HG02884 (cell line): ENCODE measurements around the gene ARPC1A.
A peak's percentile ranks its signal among the peaks of the same experiment; 100 is the strongest.
"Not testable (repeated sequence)": the region's sequence is repeated elsewhere in the genome, so short reads cannot be mapped to it uniquely, and the experiment has no call there.

Experiments used
- ATAC-seq: cut with Tn5 transposase; IDR thresholded peaks from one replicate; pipeline ENCODE4 v1.9.1; 2021; ENCODE audit warnings: mild to moderate bottlenecking, moderate library complexity; ENCODE audit not compliant: unreplicated experiment

Gene ARPC1A

DNA sequence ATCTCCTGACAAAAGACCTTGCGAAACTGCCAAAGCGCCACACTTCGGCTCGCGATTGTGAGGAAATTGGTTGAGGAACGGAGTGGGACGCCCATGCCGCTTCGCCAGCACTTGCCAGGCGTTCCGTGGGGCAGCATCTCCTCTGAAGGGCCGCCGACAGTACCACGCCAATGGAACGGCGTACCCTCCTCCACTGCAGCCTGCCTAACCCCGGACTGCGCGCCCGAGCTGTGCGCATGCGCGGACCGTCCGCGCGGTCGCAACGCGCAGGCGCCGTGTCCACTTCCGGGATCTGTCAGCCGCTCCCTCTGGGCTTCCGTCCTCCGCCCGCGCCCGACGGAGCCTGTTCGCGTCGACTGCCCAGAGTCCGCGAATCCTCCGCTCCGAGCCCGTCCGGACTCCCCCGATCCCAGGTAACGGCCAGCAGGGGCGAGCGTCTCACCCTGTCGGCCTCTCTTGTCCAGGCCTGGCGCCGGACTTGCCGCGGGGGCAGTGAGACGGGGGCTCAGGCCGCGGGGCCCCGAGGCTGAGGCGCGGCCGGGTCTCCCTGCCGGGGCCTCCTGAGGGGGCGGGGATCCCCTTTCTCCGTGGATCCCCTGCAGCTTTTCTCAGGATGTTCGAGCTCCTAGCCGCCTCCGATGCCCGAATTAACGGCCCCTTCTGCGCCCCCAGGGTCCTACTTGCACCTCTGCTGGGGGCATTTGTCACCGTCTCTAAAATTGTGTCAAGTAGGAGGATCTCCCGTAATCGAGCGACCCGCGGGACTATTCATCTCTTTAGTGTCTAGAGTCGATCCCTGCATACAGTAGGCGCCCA is at the start of gene ARPC1A:
Gene ARPC1A, plus strand, starts transcription at position 307 of the 816 bp plus-strand sequence. CDS start 7,456 bp downstream, outside the sequence.
- peak; percentile 82 for ATAC-seq

DNA sequence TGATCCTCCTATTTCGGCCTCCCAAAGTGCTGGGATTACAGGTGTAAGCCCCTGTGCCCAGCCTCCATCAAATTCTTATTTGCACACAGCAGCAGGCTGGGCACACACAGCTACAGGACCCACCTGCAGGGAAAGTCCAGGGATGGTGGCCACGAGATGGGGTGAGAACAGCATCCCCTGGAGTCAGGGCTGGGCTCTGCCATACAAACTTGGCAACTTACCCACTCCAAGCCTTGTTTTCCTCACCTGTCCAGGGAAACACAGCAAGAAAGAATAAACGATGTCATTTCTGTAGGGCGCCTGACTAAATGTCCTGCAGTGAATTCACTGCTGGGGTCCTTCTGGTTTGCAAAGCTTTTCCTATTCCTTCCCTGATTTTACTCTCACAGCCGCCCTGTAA is 47.5 kb upstream of the ARPC1A start:
- ATAC-seq: no peak

DNA sequence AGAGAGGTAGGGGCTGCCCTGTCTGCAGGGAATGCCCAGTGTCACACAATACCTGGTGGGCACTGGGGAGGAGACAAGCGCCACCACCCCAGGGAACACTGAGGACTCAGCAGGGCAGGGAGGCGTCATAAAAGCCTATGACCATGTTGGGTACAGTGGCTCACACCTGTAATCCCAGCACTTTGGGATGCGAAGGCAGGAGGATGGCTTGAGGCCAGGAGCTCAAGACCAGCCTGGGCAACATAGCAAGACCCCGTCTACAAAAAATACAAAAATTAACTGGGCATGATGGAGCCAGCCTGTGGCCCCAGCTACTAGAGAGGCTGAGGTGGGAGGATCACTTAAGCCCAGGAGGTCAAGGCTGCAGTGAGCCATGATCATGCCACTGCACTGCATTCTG is 41.5 kb upstream of the ARPC1A start:
- not testable (repeated sequence) for ATAC-seq

DNA sequence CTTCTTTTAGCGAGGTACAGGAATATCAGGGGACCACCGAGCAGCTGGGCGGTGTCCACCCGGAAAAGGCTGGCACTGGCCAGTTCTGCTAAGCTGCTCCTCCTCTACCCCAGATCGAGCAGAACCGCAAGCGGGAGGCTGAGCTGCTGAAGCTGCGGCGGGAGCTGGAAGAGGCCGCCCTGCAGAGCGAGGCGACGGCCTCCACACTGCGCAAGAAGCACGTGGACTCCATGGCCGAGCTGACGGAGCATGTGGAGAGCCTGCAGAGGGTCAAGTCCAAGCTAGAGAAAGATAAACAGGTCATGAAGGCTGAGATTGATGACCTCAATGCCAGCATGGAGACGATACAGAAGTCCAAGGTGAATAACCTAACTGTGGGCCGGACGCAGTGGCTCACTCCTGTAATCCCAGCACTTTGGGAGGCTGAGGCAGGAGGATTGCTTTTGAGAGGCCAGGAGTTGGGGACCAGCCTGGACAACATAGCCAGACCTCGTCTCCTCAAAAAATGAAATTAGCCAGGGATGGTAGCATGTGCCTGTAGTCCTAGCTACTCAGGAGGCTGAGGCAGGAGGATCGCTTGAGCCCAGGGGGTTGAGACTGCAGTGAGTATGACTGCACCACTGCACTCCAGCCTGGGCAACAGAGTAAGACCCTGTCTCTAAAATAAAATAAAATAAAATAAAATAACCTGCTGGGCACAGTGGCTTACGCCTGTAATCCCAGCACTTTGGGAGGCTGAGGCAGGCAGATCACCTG is 37.7 kb upstream of the ARPC1A start:
- no peak for ATAC-seq

DNA sequence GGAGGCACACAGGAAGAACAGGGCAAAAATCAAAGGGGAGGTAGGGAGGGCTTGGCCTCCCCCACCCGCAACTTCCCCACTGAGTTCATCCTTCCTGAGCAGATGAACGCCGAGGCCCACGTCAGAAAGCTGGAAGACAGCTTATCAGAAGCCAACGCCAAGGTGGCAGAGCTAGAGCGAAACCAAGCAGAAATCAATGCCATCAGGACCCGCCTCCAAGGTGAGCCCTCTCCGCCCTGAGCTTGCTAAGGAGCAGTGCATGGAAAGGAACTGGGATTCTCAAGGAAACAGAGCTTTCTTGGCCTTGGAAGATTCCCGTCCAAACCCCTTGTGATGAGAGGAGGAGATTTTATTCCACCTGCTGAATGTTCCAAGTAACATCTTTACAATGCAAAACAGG is 36.5 kb upstream of the ARPC1A start:
- no peak for ATAC-seq

DNA sequence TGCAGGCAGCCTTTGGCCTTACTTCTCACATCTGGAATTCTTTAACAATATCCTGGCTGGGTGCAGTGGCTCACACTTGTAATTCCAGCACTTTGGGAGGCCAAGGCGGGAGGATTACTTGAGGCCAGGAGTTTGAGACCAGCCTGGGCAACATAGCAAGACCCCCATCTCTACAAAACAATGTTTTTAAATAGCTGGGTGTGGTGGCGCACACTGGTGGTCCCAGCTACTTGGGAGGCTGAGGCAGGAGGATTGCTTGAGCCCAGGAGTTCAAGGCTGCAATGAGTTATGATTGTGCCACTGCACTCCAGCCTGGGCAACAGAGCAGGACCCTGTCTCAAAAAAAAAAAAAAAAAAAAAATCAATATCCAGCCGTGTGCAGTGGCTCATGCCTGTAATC is 35.5 kb upstream of the ARPC1A start:
- not testable (repeated sequence) for ATAC-seq

DNA sequence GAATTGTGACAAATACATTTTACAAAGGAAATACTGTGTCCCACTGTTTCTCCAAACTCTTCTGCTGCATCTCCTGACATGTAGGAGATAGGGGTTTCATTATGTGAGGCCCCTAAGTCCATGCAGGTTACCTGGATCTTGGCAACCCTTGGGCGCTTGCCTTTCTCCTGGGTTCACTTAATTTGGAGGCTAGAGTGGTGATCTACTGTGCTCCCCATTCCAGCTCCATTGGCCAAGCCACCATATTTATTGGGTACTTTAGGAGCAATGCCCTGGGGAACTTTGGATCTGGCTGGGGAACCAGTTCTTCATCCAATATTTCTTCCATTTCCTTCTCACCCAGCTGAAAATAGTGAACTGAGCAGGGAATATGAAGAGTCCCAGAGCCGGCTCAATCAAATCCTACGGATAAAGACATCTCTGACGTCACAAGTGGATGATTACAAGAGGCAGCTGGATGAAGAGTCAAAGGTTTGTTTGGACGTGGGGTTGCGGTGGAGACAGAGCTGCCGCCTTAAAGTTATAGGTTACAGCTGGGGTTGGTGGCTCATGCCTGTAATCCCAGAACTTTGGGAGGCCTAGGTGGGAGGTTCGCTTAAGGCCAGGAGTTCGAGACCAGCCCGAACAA is 34.6 kb upstream of the ARPC1A start:
- ATAC-seq: no peak

DNA sequence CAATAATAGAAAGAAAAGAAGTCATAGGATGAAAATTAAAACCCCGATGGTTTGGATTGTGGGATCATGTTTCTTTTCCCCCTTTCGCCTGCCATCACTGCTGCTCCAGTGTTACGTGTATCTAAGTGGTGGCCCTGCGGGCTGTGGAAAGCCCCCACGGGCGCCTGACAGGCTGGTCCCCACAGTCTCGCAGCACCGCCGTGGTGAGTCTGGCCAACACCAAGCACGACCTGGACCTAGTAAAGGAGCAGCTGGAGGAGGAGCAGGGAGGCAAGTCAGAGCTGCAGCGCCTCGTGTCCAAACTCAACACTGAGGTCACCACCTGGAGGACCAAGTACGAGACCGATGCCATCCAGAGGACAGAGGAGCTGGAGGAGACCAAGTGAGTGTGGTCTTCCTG is 33.6 kb upstream of the ARPC1A start:
- no peak for ATAC-seq

DNA sequence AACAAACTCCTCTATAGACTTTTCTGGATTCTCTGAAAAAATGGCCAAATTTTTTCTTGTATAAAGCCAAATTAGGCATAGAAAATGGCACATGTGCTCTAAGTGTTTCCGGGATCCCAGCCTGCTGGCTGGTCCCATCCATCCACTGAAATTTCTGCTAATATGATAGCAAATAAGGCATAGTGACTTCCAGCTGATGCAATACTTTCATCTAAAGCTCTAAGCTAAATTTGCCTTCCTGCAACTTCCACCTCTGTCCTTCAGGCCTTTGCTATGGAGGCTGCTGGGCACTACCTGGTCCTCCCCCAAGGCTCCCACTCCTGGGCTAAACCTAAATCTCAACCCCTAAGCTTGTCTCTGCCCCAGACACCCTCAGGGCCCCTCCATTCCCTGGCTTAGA is 32.5 kb upstream of the ARPC1A start:
- no peak for ATAC-seq

DNA sequence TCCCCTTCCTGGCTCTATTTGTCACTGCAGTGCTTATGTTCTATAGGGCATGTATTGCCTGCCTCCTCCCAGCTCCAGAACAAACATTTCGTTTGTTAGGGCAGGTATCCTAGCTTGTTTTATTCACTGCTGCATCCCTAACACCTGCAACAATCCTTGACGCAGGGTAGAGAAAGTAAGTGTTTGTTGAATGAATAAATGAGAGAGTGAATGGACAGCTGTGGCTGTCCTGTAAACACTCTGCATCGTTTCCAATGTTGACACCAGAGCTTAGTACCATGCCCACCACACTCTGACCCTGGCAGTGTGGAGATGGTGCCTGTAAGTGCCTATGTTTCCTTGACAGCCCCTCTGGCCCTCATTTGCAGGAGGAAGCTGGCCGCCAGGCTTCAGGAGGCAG is 32.0 kb upstream of the ARPC1A start:
- ATAC-seq: no peak

DNA sequence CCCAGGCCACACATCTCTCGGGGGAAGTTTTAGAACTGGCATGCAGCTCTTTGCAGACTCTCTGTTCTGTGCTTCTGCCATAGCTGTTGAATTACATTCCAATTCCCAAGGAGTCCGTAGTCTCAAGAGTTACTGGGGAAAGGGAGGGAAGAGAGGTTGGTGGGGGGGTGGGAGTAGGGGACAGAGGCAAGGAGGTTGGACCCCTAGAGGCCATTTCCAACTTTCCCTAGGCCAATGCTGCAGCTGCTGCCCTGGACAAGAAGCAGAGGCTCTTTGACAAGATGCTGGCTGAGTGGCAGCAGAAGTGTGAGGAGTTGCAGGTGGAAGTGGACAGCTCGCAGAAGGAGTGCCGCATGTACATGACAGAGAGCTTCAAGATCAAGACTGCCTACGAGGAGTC is 29.2 kb upstream of the ARPC1A start:
- ATAC-seq: no peak

DNA sequence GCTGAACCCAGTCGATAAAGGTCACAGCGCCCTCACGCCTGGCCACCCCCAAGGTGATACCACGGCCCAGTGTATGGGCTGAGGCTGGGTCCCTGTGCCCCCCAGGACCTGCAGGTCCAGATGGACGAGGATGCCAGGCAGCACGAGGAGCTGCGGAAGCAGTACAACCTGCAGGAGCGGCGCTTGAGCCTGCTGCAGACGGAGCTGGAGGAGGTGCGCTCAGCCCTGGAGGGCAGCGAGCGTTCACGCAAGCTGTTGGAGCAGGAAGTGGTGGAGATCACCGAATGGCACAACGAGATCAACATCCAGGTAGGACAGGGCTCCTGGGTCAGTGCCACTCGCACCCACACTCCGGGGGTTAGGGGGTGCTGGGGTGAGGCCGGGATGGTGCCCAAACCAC is 24.2 kb upstream of the ARPC1A start:
- no peak for ATAC-seq

DNA sequence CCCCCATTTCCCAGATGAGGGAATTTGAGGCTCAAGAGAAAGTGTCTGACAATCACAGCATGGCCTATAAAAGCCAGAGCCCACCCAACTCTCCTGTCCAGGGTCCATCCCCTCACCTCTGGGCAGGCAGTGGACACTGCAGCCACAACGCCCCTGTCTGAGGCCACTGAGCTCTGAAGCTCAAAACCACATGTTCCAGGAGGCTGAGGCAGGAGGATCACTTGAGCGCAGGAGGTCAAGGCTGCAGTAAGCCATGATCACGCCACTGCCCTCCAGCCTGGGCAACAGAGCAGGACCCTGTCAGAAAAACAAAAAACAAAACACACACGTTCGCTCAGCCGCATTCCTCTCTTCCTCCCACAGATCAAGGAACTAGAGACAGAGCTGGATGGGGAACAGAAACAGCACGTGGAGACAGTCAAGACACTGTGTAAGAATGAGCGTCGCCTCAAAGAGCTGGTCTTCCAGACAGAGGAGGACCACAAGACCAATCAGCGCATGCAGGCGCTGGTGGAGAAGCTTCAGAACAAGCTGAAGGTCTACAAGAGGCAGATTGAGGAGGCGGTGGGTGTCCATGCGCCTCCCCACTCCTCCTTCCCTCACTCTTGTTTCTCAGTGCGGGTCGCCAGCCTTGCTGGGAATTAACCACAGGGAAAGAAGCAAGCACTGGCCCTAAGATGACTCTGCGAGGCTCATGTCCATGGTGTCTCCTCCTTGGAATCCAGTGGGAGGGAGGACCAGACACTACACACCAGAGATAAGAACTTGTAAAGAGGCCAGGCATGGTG is 20.0 kb upstream of the ARPC1A start:
- ATAC-seq: no peak

DNA sequence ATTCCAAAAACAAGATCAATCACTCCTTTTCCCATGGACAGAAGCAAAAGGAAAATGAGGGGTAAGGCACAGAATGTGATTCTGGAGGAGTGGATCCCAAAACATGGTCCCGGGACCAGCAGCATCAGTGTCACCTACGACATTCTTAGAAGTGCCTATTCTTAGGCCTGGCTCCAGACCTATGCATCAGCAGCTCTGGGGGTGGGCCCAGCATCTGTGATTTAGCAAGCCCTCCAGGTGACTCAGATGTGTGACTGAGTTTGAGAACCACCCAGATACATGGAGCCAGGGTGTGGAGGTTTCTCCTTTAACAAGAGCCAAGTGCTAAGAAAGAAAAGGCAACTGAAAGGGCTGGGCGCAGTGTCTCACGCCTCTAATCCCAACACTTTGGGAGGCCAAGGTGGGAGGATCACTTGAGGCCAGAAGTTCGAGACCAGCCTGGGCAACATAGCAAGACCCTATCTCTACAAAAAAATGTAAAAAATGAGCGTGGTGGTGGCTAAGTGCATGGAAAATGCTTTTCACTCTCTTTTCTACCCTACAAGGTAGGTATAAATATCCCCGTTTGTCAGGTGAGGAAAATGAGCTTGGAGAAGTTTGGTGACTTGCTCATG is 17.1 kb upstream of the ARPC1A start:
- no peak for ATAC-seq

DNA sequence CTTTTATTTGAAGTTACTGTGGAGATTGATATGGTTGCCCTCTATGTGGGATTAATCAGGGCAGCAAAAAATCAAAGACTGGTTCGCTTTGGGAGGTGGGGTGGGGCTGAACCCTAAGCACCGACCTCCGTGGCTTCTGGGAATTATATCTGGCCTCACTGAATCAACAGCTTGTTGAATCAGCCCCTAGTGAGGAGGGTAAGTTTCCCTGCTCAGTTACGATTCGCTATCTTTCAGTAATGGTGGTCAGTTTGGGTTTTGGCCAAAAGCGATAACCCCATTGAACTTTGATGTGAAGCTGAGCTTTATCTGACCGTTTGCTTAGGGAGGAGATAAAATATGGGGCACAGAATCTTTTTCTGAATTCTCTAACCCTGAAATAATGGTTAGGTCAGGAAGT is 16.6 kb upstream of the ARPC1A start:
- no peak for ATAC-seq

DNA sequence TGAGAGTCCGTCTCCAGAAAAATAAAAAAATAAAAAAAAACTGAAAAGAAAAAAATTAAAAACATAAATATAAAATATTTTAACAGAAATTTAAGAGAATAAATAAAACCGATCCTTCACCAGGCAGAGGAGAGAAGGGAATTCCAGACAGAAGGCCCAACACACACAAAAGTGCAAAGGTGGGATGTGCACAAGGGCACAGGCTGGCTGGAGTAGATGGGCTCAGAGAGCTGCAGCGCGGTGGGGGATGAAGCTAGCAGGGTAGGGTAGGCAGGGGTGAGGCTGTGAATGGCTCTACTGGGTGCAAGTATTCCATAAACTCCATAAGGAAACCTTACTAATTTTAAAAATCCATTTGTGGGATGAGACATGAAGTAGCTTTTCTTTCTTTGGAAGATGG is 15.7 kb upstream of the ARPC1A start:
- no peak for ATAC-seq

DNA sequence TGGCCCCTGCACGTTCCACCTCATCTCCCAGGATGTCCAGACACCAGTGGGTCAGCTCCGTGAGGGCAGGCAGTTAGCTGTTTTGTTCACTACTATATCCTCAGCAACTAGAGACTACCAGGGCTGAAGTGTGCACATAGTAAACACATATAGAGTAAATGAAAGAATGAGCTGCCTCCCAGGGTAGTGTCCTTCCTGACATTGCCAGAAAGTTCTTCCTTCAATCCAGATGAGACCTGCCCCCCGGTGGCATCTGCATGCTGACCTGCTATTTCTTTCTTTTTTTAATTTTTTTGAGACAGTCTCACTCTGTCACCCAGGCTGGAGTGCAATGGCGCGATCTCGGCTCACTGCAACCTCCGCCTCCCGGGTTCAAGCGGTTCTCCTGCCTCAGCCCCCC is 14.0 kb upstream of the ARPC1A start:
- no peak for ATAC-seq

DNA sequence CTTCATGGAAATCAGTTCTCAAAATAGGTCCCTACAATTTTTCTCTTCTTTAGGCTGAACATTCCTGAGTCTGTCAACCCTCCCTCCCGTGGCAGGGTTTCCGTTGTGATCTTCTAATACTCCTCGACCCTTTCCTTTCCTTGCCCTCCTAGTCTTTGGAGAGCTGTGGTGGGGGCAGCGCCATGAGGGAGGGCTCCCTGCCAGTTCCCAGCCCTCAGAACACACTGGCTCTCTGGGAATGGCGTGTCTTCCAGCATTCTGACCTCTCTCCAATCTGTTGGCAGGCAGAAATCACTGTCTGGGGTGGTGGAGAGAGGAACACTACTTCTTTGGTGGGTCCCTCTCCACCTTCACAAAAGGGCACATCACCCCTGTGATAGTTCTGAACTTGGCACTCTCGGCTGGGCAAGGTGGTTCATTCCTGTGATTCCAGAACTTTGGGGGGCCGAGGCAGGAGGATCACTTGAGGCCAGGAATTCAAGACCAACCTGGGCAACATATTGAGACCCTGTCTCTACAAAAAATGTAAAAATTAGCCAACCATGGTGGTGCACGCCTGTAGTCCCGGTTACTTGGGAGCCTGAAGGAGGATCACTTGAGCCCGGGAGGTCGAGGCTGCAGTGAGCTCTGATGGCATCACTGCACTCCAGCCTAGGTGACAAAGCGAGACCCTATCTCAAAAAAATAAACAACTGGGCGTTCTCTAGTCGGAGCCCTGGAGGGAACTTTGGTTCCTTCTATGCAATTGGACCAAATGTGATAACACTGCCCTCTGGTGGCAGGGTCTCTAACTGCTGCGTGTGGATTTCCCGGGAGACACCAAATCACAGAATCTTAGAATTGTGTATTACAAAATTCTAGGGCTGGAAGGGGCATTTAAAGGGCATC is 13.1 kb upstream of the ARPC1A start:
- no peak for ATAC-seq

DNA sequence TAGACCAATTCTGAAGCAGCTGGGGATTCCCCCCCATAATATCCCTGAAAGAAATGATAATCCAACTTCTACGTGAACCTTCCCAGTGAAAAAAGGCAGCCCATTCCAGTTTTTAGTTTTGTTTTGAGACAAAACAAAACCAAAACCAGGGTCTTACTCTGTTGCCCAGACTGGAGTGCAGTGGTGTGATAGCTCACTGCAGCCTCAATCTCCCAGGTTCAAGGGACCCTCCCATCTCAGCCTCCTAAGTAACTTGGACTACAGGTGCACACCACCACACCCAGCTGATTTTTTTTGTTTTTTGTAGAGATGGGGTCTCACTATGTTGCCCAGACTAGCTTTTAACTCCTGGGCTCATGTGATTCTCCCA is 12.5 kb upstream of the ARPC1A start:
- no peak for ATAC-seq

DNA sequence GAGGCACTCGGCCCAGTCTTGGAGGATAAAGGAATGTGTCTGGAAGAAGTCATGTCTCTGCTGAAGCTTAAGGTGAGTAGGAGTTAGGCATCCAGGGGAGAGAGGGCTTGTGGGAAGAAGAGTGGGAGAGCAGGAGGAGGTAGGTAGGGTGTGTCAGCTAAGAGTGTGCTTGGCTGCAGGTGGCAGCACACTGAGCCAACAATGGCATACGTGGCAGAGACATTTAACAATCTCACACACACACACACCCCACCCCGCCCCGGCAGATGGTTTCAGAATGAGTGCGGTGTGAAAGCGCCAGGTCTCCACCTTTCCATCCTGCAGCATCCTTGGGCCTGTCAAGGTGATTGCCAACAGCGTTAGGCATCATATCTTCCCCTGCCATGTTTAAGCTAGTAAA is 11.2 kb upstream of the ARPC1A start:
- ATAC-seq: no peak
